Measurements from ENCODE around the gene PPP1R12B.
"Not testable (repeated sequence)": the region's sequence is repeated elsewhere in the genome, so short reads cannot be mapped to it uniquely, and the experiment has no call there.

Gene PPP1R12B

DNA sequence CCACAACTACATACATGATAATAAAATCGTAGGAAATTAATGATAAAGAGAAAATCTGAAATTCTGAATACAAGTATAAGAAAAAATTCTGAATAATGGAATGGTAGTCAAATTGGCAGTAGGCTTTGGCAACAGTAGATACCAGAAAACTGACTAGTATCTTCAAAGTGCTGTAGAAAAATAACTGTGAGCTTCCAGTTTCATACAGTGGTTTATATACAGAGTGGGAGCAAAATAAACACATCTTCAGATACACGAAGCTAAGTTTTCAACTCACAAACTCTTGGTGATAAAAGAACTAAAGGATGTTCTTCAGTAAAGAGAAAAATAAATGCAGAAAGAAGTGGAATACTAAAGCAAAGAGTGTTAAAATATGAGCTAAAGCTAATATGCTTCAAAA, 173.4 kb downstream of the PPP1R12B start:
- no peak for DNase-seq

DNA sequence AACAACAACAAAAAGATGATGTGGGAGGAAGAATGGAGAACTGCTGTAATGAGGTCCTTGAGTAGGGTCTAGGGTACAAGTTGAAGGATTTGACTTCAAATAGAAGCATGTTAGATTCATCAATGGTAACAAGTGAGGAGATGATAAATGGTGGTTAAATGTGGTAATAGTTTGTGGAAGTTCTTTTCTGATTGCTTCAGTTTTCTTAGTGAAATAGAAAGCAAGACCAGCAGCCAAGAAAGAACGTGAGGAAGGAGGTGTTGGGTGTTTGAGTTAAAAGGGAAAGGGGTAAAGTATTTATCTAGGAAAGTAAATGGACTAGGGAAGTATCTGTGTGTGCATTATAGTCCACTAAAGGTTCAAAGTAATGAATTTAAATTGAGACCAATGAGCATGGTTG, 177.6 kb downstream of the PPP1R12B start:
- DNase-seq = not testable (repeated sequence)

DNA sequence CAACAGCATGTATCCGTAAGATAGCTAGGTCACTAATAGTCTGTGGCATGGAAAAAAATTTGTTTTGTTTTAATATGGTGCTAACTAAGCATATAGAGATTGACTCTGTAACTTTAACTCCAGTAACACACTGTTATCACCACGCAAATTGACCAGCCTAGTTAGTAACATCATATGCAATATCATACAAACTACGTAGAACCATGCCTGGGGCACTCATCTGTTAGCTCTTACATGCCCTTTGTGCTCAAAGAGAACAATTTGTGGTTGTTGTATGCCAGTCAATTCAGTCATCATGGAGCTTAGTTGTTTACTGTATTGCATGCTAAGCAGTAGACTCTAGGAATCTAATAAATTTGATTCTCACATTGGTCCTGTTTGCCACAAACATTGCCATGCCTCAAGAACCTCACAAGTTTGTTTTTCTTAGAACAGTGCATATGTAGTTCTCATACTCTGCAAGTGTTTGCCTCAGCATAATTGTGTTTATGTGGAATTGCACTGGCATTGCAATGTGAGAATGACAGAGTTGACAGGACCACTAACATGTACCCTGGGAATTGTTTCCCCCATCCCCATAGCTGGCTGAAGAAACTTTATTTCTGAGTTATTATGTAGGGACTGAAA, 179.7 kb downstream of the PPP1R12B start:
- peak in 3 of 58 donors; percentile 4 to 13 (median 11) for DNase-seq

DNA sequence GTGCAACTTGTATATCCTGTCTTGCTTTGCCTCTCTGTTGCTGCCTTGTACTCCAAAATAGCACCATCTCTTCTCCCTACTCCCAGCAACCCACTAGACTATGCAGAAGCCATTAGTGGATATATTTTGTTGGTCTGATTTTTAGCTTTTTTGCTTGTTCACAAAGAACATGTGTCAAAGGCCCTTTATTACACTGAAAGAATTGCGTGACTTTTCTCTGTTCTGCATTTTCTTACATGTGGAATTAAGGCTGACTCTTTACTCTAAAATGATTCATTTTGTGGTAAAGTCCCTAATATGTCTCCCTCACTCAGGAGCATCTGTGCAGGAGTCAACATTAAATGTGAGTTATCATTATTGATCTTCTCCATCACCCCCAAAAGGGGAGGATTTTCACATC, 182.2 kb downstream of the PPP1R12B start:
- not testable (repeated sequence) for DNase-seq

DNA sequence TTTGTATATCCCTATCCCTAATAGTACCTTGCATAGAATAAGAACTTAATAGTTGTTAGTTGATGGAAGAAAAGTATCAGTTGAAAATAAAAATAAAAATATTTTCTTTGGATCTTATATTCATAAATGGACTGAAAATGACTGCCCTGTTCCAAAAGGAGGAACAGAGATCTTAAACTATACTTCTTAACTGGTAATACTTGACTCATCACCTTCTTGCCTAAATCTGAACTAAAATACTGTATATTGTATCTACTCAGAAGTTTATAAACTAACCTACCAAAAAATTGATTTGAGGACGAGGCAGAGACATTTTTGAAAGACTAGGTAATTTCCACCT, 182.9 kb downstream of the PPP1R12B start:
- no peak for DNase-seq

DNA sequence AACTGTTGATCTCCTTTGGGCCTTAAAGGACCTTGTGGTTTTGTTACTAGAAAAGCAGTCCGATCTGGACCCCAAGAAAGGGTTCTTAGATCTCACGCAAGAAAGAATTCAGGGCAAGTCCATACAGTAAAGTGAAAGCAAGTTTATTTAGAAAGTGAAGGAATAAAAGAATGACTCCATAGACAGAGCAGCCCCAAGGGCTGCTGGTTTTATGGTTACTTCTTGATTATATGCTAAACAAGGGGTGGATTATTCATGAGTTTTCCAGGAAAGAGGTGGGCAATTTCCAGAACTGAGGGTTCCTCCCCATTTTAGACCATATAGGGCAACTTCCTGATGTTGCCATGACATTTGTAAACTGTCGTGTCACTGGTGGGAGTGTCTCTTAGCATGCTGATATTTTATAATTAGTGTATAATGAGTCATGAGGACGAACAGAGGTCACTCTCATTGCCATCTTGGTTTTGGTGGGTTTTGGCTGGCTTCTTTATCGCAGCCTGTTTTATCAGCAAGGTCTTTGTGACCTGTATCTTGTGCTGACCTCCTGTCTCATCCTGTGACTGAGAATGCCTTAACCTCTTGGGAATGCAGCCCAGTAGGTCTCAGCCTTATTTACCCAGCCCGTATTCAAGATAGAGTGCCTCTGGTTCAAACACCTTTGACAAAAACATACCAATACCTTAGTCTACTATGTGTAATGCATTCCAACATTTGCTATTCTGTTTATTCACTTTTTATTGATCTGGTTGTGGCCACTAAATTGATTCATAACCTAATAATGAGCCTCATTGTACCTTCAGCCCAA, 183.5 kb downstream of the PPP1R12B start:
- DNase-seq = not testable (repeated sequence)

DNA sequence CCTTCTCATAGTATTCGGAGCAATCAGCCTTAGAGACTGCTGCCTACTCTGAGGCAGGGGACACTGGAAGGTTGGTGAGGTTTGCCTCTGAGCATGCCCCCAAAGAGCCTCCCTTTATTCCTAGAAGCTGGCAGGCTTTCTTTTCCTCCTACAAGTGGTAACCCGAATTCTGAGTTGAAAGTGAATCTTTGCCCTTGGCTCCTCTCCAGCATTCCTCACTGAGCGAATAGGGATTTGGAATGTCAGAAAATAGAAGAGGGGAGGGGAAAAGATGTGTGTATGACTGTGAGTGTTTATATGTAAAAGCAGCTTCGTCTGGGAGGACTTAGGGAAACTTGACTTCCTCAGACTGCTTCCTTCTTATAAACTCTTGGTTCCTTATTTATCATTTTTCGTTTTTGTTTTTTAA, 190.7 kb downstream of the PPP1R12B start:
- peak in 1 of 58 donors; percentile 21 for DNase-seq

DNA sequence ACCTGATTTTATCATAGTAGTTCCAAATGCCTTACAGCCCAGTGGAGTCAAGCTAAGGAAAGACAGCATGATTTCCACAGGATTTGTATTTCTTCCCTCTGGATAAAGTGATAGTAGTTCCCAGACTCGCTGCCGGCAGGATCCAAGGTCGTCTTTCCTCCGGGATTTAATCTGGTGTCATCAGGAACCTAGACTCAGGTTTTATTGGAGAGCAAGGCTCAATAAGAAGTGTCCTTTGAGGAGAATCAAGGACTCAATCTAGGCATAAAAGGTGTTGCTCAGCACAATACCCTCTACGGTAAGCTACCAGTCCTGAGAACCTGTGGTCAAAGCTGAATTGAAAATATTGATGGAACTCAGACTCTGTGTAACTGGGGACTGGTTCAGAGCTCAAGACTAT, 191.1 kb downstream of the PPP1R12B start:
- DNase-seq = not testable (repeated sequence)

DNA sequence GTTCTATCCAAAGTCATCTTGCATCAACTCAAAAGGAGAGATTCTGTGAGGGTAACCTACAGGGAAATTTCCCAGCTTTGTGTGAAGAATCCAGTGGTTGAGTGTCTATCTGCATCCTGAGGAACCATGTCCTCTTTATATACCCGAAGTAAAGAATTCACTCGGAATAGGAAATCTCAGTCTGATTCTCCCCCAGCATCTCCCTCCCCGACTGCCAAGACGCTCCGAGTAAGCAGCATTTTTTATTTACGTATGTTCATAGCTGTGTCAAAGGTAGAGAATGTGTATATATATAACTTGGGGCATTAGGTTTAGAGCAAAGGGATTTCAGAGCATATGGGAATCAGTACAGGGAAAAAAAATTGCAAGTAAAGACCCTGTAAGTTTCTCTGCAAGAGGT, 191.5 kb downstream of the PPP1R12B start:
- no peak for DNase-seq

DNA sequence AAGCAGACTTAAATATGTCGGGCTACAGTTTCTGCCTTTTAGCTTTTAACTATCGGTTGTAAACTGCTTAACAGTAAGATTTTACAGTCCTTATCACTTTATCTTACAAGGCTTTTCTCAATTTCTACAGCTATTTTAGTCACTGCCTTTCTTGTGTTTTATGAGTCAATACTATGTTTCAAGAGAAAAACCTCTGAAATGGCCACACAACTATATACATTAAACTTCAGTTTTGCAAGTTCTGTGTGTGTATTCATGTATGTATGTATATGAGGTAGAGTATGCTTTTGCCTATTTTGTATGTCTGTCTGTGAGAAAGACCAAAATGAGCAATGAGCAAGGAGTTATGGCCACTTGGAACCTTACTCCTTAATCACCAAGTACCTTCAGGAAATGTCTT, 191.9 kb downstream of the PPP1R12B start:
- no peak for DNase-seq

DNA sequence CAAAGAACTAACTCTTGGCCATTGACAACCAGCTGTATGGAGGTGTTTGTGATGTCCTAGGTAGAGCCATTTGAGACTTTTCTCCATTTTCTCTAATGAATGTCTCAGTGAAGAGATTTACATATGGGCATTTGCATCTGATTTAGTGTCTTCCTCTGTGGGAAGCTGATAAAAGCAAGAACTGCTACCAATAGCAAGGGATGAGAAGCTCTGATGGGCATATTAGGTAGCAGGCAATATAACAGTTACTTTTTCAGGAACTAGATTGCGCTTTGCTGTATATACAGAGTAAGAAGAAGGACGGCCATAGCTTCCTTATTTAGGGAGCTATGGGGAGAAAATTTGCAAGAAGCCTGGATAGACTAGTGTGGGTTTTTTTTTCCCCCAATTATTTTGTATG, 192.4 kb downstream of the PPP1R12B start:
- DNase-seq = not testable (repeated sequence)

DNA sequence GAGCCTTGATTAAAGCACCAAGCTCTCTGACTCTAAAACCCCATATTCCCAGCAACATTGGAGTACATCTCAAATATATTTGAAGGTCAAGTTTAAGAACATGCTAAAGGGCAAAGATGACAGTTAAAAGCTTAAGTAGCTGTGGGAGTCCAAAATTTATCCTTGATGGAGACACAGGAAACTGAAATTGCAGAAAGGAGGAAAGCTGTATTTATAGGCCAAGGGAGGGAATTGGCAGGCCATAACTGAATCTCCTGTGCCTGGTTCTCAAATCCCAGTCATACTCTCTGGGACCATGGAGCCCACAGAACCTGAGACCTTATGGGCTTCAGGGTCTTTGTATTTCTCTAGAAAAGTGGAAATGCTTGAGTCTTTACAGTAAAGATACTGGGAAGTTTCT, 193.9 kb downstream of the PPP1R12B start:
- not testable (repeated sequence) for DNase-seq

DNA sequence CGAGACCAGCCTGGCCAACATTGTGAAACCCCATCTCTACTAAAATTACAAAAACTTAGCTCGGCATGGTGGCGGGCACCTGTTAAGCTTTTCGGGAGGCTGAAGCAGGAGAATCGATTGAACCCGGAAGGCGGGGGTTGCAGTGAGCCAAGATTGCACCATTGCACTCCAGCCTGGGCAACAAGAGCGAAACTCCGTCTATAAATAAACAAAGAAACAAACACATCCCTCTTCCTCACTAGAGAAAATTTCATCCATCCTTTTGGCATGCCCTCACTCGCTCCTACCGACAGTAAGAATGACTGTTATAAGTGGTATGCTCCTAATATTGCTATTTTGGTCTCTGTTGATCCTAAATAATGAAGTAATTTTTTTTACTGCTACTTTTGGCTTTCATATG, 195.0 kb downstream of the PPP1R12B start:
- DNase-seq = not testable (repeated sequence)

DNA sequence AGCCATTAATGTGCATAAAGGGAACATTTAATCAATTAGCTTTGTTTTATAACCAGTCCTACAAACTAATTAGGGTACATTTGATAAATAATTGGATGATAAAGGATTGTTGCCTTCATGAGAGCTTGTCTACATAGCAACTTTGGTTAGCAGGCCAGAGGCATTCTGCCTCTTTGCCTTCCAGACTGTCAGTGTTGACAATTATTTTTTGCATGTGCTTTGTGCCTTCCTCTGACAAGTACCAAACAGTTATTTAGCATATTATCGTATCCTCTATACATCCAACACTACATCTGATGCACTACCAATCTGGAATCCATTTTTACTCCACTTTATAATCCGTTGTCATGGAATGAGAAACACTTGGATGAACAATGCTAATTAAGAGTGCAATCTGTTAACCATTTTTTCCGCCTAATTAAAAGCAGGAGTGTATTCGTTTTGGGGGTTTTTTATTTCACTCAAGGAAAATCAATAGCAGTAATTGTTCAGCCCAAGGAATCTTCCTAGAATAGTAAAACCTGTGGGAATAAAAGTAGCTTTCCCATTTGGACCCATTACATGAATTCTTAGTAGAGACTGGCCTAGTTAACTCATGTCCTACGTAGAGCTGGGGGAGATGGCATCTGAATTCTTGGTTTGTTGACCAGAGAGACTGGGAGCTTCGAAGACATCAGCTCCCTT, 196.4 kb downstream of the PPP1R12B start:
- not testable (repeated sequence) for DNase-seq

DNA sequence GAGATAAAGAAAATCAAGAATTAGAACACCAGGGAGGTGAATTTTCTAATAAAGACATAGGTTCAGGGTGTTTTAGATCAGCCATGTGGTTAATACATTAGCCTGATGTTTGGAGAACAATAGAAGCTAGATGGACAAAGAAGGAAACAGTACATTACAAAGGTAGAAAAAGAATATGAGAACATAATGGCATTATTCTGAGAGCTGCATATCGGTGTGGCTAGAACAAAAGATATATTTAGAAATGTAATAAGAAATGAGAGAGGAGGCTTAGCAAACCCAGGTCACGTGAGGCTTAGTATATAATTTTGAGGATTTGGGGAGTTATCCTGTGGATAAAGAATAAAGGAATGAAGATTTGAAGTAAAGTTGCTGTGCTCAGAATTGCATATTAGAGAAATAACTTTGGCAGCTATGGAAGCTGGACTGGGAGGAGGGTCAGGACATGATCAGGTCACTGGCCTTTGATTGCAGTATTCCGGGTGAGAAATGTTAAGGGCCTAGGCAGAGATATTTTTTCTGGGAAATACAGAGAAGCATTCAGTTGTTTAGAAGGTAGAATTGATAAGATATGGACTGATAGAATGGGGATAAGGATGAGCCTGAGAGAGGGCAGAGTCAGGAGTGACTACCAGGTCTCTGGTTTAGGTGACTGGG, 197.3 kb downstream of the PPP1R12B start:
- DNase-seq = not testable (repeated sequence)

DNA sequence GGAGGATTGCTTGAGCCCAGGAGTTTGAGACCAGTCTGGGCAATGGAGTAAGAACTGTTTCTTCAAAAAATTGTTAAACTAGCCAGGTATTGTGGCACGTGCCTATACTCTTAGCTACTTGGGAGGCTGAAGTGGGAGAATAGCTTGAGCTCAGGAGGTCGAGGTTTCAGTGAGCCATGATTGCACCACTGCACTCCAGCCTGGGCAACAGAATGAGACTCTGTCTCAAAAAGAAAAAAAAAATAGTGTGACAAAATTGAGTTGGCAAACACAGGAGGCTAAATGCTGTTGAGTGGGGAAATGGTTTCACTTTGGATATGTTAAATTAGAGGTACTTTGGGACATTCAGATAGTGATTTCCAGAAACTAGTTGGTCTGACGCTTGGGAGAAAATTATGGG, 197.9 kb downstream of the PPP1R12B start:
- not testable (repeated sequence) for DNase-seq

DNA sequence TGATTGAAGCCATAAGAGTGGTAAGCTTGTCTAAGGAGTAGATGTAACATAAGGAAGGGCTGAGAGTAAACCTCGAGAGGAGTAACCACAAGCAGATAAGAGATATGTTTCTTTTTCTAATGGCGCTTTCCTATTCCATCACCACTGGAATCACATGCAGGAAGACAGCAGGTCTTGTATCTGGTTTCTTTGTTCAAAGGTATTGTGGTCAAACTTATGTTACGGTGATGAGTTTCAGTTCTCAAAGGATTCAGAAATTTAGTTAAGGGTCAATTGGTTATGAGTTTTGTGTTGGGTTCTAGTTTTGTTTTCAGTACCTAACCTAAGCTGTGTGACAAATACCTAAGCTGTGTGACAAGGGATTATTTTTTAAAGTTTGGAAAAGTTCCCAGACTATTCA, 198.3 kb downstream of the PPP1R12B start:
- not testable (repeated sequence) for DNase-seq

DNA sequence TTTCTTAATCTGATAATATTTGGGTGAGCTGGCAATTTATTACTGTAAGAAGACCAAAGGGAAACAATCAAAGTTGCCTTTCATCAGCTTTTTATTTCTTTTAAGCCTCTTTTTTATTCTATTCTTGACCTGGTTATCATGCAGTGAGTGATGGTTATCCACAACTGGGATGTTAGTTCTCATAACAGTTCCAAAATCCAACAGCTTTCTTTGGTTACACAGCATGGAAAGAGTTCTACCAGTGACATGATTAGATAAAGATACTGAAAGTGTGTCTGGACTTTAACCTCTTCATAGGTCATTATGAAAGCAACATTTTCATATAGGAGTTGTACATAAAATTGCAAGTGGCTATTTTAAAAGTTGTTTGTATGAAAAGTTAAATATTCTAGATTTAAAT, 198.7 kb downstream of the PPP1R12B start:
- DNase-seq = no peak

DNA sequence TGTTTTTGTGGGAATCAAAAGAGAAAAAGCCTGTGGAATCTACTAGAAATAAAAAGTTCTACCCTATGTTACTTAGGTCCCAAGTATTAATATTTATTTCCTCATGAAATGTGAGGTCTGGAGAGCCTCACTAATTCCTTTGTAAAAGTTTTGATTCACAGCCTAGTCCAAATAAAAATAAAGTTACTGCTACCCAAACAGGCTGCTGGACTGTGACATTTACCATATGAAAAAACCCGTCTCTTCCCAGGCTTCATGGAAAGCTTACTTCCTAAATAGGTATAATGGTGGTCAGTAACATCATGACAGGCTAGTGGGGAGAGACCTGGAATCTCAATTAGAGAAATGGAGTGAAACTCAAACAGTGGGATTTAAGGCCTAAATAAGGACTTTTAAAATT, 201.6 kb downstream of the PPP1R12B start:
- not testable (repeated sequence) for DNase-seq

DNA sequence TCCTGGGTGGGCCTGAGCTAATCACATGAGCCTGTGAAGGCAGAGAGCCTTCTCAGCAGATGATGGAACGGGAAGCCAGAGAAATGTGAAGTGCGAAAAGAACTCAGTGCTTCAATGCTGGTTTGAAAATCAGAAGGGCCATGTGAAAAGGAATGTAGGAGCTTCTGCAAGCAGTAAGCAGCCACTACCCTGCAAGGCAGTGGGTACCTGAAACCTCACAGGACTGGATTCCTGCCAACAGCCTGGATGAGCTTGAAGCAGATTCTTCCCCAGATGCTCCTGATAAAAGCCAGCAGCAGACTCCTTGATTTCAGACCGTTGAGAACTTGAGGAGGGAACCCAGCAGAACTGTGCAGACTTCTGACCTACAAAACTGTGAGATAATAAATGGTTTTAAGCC, 203.2 kb downstream of the PPP1R12B start:
- DNase-seq = peak in 1 of 58 donors; percentile 2

DNA sequence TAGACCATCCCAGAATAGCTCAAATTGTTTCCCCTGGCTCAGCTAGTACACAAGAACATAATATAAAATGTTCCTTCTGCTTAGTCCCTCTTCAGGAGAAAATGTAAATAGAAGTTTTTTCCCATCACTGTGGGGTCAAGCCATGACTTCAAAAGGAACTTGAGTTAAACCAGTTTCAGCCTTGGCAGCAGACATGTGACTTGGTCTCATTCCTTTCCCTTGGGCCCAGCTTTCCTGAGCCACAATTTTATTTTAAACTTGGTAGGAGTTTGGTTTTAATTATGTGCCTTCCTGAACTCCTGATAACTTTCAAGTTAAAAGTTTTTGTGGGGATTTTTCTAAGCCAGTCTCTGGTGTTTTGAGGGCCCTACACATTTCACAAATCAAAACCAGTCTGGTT, 204.1 kb downstream of the PPP1R12B start:
- DNase-seq = not testable (repeated sequence)

DNA sequence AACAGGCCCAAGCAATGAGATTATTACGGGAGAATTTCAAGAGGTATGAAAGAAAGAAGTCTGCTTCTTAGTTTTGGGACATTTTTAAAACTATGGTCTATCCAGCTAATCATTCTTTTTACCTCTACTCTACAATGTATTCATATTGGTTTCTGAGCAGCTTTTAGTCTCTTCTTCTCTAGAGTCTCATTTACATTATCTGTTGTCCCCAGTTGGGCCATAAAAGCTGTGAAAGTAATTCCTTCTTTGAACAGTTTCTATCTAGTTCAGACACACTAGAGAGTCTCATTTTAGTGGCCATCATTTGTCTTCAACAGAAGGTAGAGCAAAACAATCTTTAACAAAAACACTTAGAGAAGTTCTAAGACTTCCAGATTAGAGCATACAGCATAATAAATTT, 204.6 kb downstream of the PPP1R12B start:
- not testable (repeated sequence) for DNase-seq
